ENCODE data around the gene EMC10. TPM values are rescaled to one million over a fixed set of nuclear protein-coding genes. Genes with fewer than 3 reads are reported as not detected.

EMC10 gene
- total and polyA plus RNA-seq, 4 donors, result 62.2 to 165 (median 137) TPM

DNA sequence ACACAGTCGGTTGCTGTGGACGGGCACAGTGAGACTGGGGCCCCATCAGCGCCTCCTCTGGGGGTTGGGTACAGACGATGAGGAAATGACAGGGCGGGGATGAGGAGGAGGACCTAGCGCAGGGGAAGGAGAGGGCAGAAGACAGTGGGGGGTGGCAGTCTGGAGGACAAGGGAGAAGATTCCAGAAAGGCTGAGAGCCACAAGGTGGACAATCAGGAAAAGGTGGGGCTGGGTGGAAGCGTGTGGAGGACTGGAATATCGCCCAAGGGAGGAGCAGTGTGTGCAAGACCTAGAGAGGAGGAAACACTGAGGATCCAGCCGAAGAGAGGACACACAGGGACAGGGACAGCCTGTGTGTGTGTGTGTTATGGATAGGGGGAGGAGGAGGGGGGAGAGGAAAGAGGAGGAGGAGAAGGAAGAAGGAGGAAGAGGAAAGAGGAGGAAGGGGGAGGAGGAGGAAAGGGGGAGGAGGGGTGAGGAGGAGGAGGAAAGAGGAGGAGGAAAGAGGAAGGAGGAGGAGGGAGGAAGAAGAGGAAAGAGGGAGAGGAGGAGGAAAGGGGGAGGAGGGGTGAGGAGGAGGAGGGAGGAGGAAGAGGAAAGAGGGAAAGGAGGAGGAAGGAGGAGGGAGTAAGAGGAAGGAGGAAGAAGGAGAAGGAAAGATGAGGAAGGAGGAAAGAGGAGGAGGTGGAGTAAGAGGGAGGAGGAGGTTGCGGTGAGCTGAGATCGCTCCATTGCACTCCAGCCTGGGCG is 16.2 kb downstream of the EMC10 start:
- Histone ChIP-seq H3K9ac (ENCODE audit: insufficient read depth in 1 of 2, low read length in 2 of 2) (no peak overlapping the region), H3K4me1 (ENCODE audit: control insufficient read depth in 5 of 5, insufficient read depth in 5 of 5, low read length in 5 of 5) (peaks cover 0 to 13% (median 0%) of the 10 kb centered on the region in 5 donors), H3K4me3 (no peak overlapping the region), H3K27me3 (ENCODE audit: control insufficient read depth in 3 of 3, insufficient read depth in 3 of 3, low read length in 2 of 3) (peaks cover 0 to 36% (median 16%) of the 10 kb centered on the region in 3 donors), H3K36me3 (ENCODE audit: control insufficient read depth in 4 of 4, insufficient read depth in 4 of 4, low read length in 4 of 4) (no peaks in the 10 kb centered on the region), H3K9me3 (ENCODE audit: control insufficient read depth in 4 of 4, insufficient read depth in 3 of 4, low read length in 3 of 4) (peaks cover 0 to 2% (median 0%) of the 10 kb centered on the region in 4 donors), H3K27ac (ENCODE audit: low read depth in 1 of 2, low read length in 1 of 2) (no peak overlapping the region)
- 3 to 27% methylated on average over 9 to 12 of the region's 12 CpGs for WGBS, 2 donors
- TF ChIP-seq, protein P1, sequence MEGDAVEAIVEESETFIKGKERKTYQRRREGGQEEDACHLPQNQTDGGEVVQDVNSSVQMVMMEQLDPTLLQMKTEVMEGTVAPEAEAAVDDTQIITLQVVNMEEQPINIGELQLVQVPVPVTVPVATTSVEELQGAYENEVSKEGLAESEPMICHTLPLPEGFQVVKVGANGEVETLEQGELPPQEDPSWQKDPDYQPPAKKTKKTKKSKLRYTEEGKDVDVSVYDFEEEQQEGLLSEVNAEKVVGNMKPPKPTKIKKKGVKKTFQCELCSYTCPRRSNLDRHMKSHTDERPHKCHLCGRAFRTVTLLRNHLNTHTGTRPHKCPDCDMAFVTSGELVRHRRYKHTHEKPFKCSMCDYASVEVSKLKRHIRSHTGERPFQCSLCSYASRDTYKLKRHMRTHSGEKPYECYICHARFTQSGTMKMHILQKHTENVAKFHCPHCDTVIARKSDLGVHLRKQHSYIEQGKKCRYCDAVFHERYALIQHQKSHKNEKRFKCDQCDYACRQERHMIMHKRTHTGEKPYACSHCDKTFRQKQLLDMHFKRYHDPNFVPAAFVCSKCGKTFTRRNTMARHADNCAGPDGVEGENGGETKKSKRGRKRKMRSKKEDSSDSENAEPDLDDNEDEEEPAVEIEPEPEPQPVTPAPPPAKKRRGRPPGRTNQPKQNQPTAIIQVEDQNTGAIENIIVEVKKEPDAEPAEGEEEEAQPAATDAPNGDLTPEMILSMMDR (IDR thresholded peaks at IDR 0.05; ENCODE audit: control extremely low read depth, extremely low read depth), result no peak
- DNase-seq, result no peak
- no peak for ATAC-seq (ENCODE audit: insufficient read depth, low FRiP score)

DNA sequence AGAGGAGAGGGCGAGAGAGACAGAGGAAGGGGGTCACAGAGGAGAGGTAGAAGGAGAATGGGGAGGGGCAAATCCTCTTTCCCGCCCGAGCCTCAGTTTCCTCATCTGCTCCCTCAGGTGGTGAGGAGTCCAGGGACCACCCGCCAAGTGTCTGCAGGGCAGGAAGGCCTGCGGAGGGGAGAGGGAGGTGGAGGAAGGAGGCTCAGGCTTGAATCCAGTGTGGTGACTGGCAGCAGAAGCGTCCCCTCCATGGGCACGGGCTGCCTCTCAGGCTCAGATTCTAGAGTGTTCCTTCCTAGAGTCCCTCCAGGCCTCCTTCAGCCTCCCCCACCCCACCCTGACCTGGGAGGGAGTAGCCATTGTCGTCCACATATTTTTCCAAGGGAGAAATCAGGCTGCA is 16.9 kb downstream of the EMC10 start:
- WGBS, 2 donors, result 71 to 78% methylated on average over 8 of the region's 8 CpGs
- TF ChIP-seq, protein P1 (IDR thresholded peaks at IDR 0.05; ENCODE audit: control extremely low read depth, extremely low read depth), result no peak
- Histone ChIP-seq H3K4me3 (no peak overlapping the region), H3K9me3 (ENCODE audit: control insufficient read depth in 4 of 4, insufficient read depth in 3 of 4, low read length in 3 of 4) (peaks cover 0 to 2% (median 0%) of the 10 kb centered on the region in 4 donors), H3K4me1 (ENCODE audit: control insufficient read depth in 5 of 5, insufficient read depth in 5 of 5, low read length in 5 of 5) (peaks cover 0 to 13% (median 0%) of the 10 kb centered on the region in 5 donors), H3K27ac (ENCODE audit: low read depth in 1 of 2, low read length in 1 of 2) (no peak overlapping the region), H3K27me3 (ENCODE audit: control insufficient read depth in 3 of 3, insufficient read depth in 3 of 3, low read length in 2 of 3) (peaks cover 0 to 36% (median 18%) of the 10 kb centered on the region in 3 donors), H3K9ac (ENCODE audit: insufficient read depth in 1 of 2, low read length in 2 of 2) (no peak overlapping the region), H3K36me3 (ENCODE audit: control insufficient read depth in 4 of 4, insufficient read depth in 4 of 4, low read length in 4 of 4) (no peaks in the 10 kb centered on the region)
- DNase-seq (no peak), ATAC-seq (ENCODE audit: insufficient read depth, low FRiP score) (no peak)

DNA sequence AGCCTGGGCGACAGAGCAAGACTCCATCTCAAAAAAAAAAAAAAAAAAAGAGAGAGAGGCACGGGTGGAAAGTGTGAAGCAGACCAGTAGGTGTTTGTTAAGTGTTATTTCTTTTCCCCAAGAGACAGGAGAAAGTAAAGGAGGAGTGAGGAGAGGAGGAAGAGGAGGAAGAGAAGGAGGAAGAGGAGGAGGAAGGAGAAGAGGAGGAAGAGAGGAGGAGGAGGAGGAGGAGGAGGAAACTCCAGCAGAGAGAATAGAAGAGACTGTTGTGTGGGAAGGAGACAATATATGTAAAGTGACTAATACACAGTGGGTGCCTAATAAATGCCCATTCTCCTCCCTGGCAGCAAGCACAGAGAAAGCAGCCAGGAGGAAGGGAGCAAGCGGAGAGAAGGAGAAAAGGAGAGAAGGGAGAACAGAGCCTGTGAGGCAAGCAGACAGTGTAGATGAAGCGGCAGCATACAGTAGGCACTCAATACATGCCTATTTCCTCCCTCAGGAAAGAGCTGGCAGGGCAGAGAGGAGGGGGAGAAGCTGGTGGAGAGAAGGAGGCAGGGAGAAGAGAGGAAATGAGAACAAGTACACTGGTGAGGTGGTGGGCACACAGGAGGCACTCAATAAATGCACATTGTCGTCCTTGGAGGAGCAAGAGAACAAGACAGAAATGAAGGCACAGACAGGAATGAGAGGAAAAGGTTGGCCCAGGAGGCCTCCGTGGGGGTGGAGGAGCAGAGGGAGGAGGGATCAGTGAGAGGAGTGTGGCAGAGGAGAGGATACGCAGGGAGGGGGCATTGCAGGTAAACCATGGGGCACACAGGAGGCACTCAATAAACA is 18.1 kb downstream of the EMC10 start:
- Histone ChIP-seq H3K9ac (ENCODE audit: insufficient read depth in 1 of 2, low read length in 2 of 2) (no peak overlapping the region), H3K27ac (ENCODE audit: low read depth in 1 of 2, low read length in 1 of 2) (no peak overlapping the region), H3K4me1 (ENCODE audit: control insufficient read depth in 5 of 5, insufficient read depth in 5 of 5, low read length in 5 of 5) (peaks cover 0 to 13% (median 0%) of the 10 kb centered on the region in 5 donors), H3K36me3 (ENCODE audit: control insufficient read depth in 4 of 4, insufficient read depth in 4 of 4, low read length in 4 of 4) (no peaks in the 10 kb centered on the region), H3K9me3 (ENCODE audit: control insufficient read depth in 4 of 4, insufficient read depth in 3 of 4, low read length in 3 of 4) (peaks cover 0 to 2% (median 0%) of the 10 kb centered on the region in 4 donors), H3K4me3 (no peak overlapping the region), H3K27me3 (ENCODE audit: control insufficient read depth in 3 of 3, insufficient read depth in 3 of 3, low read length in 2 of 3) (peaks cover 0 to 32% (median 19%) of the 10 kb centered on the region in 3 donors)
- 68 to 75% methylated on average over 6 to 7 of the region's 7 CpGs for WGBS, 2 donors
- TF ChIP-seq, protein P1 (IDR thresholded peaks at IDR 0.05; ENCODE audit: control extremely low read depth, extremely low read depth), result no peak
- ATAC-seq (ENCODE audit: insufficient read depth, low FRiP score) (no peak), DNase-seq (no peak)
